Adrenal gland (tissue), 12 donors: ENCODE data around the gene CLASP1. TPM values are rescaled to one million over a fixed set of nuclear protein-coding genes. Genes with fewer than 3 reads are reported as not detected.

Source experiments
- DNase-seq, 7 donors: peaks; one replicate each; pipeline ENCODE4 v3.0.0-alpha.2; 2019 to 2020
- H3K27ac ChIP-seq, 5 donors: fragments of 200-600 bp; sonication (generic) in 4 of 5; 1 replicate in 3 of 5; 2 replicates in 2 of 5; pipeline versions ENCODE4 v1.5.1 to v1.8.0; 2016 to 2020; ENCODE audit warnings: mild to moderate bottlenecking in 1 of 5
- H3K27me3 ChIP-seq: fragments of 200-600 bp; 2 replicates; pipeline ENCODE4 v1.8.0; 2021
- H3K36me3 ChIP-seq, 2 donors: fragments of 200-600 bp; replicated peaks in 1 of 2; 1 replicate in 1 of 2; 2 replicates in 1 of 2; pipeline versions ENCODE4 v1.5.1 to v1.8.0; 2018 to 2022
- H3K4me1 ChIP-seq, 2 donors: fragments of 200-600 bp; replicated peaks in 1 of 2; 1 replicate in 1 of 2; 2 replicates in 1 of 2; pipeline versions ENCODE4 v1.5.1 to v1.8.0; 2018 to 2021
- H3K4me3 ChIP-seq, 4 donors: fragments of 200-600 bp; sonication (generic) in 3 of 4; one replicate each; pipeline ENCODE4 v1.5.1; 2016 to 2018
- H3K9me3 ChIP-seq, 3 donors: fragments of 200-600 bp; sonication (generic) in 1 of 3; replicated peaks in 1 of 3; 1 replicate in 2 of 3; 2 replicates in 1 of 3; pipeline versions ENCODE4 v1.5.1 to v1.8.0; 2016 to 2021
- CTCF ChIP-seq, 6 experiments: fragments of 450-650 bp in 4 of 6; fragments of 200-600 bp in 2 of 6; sonication (generic) in 1 of 6; IDR thresholded peaks; 1 replicate in 5 of 6; 2 replicates in 1 of 6; pipeline versions ENCODE4 v1.5.1 to v1.8.0; 2016 to 2021; ENCODE audit warnings: antibody characterized with exemption in 6 of 6, mild to moderate bottlenecking in 2 of 6, moderate library complexity in 1 of 6
- POLR2A ChIP-seq, 2 donors: fragments of 450-650 bp; IDR thresholded peaks; one replicate each; pipeline ENCODE4 v1.6.1; 2017; ENCODE audit warnings: antibody characterized with exemption in 2 of 2, mild to moderate bottlenecking in 2 of 2, moderate library complexity in 1 of 2
- WGBS, 4 donors: extraction: QIAGEN DNeasy Blood & Tissue Kit in 2 of 4; methylation state at CpG; one replicate each; pipeline versions ENCODE4 v1.1.5 to v1.1.7; 2013 to 2017; 5-methylcytosine and 5-hydroxymethylcytosine counted together
- intact Hi-C, 2 donors: fragments of 100-400 bp; cut with DNase I; formaldehyde crosslinking; loops; one replicate each; pipeline versions ENCODE4 v1.14.1 to v1.15.0; 2022 to 2023
- polyA plus RNA-seq, 3 donors: library from polyadenylated mRNA; stranded (reverse); fragments of 200-250 nt in 2 of 3; fragments of 350-450 nt in 1 of 3; fragmentation: Illumina TruSeq in 1 of 3; extraction: RNeasy Lipid Tissue Mini Kit (QIAGEN cat#74804) in 1 of 3; gene quantifications; one replicate each; pipeline ENCODE4 v1.2.3, GENCODE V29; 2013 to 2014
- total RNA-seq, 9 donors: library from RNA; depleted of rRNA in 4 of 9; stranded (reverse); fragments of >200 nt in 4 of 9; fragments of 120-200 nt in 1 of 9; fragmentation: NEBNext Ultra II Directional in 1 of 9; extraction: Animal tissue kit (Norgen Biotek cat#: 25700) in 1 of 9; gene quantifications; one replicate each; pipeline versions ENCODE4 v1.1.0 to v1.2.4, GENCODE V29; 2013 to 2023
- donor health status: healthy with polysubstance abuse.
- donor health status: Bipolar disorder and iron deficiency.
- donor health status: DM: yes; HTN: yes; CAD: no.
- donor health status: DM: no; HTN: no; CAD: no.
- donor health status: DM: no; HTN: no; CAD: no.
- donor health status: DM: yes; HTN: yes; CAD: no.

The CLASP1 gene
- total and polyA plus RNA-seq, 12 donors, result 14.9 to 66.1 (median 53.4) TPM

- intact Hi-C loops, result no loop called here
- no peak overlapping the region for H3K4me3 ChIP-seq
- DNase-seq, result no peak
- H3K27ac ChIP-seq, result no peak overlapping the region
- no peaks in the 10 kb centered on the region for H3K9me3 ChIP-seq
- no peaks in the 10 kb centered on the region for H3K27me3 ChIP-seq
- TF ChIP-seq POLR2A (IDR thresholded peaks at IDR 0.05), result no peak
- no peak for TF ChIP-seq CTCF (IDR thresholded peaks at IDR 0.05)
- H3K36me3 ChIP-seq, result peaks cover 0 to 41% of the 10 kb centered on the region in 2 donors
- 90 to 95% (median 93%) methylated on average over 5 of the region's 5 CpGs for WGBS, 4 donors
- no peaks in the 10 kb centered on the region for H3K4me1 ChIP-seq
Measured at GRCh38 chr2:121420486-121420885, 228.8 kb downstream of the CLASP1 start.

GRCh38 chr2:121419081-121419699, 230.1 kb downstream of the CLASP1 start:
- H3K27ac ChIP-seq, result no peak overlapping the region
- no peaks in the 10 kb centered on the region for H3K4me1 ChIP-seq
- WGBS, 4 donors, result 97 to 100% (median 97%) methylated on average over 3 of the region's 3 CpGs
- peaks cover 0 to 32% of the 10 kb centered on the region in 2 donors for H3K36me3 ChIP-seq
- no peaks in the 10 kb centered on the region for H3K27me3 ChIP-seq
- no peak for DNase-seq
- intact Hi-C loops, result no loop called here
- no peaks in the 10 kb centered on the region for H3K9me3 ChIP-seq
- no peak overlapping the region for H3K4me3 ChIP-seq
- TF ChIP-seq POLR2A (IDR thresholded peaks at IDR 0.05), result no peak
- no peak for TF ChIP-seq CTCF (IDR thresholded peaks at IDR 0.05)

- TF ChIP-seq POLR2A (IDR thresholded peaks at IDR 0.05) (no peak), CTCF (IDR thresholded peaks at IDR 0.05) (no peak)
- intact Hi-C loops, result no loop called here
- WGBS, 4 donors, result 94 to 97% (median 96%) methylated on average over 18 of the region's 18 CpGs
- no peaks in the 10 kb centered on the region for H3K4me1 ChIP-seq
- no peak overlapping the region for H3K4me3 ChIP-seq
- H3K27me3 ChIP-seq, result no peaks in the 10 kb centered on the region
- peaks cover 0 to 33% of the 10 kb centered on the region in 2 donors for H3K36me3 ChIP-seq
- H3K27ac ChIP-seq, result no peak overlapping the region
- H3K9me3 ChIP-seq, result no peaks in the 10 kb centered on the region
- DNase-seq, result no peak
Measured at GRCh38 chr2:121418494-121419058, 230.7 kb downstream of the CLASP1 start.

- Histone ChIP-seq H3K36me3 (peaks cover 0 to 33% of the 10 kb centered on the region in 2 donors), H3K27ac (no peak overlapping the region), H3K9me3 (no peaks in the 10 kb centered on the region), H3K27me3 (no peaks in the 10 kb centered on the region), H3K4me1 (no peaks in the 10 kb centered on the region), H3K4me3 (no peak overlapping the region)
- TF ChIP-seq POLR2A (IDR thresholded peaks at IDR 0.05) (no peak), CTCF (IDR thresholded peaks at IDR 0.05) (no peak)
- DNase-seq, result no peak
- intact Hi-C loops, result no loop called here
- WGBS, 4 donors, result 76 to 86% (median 83%) methylated on average over 4 of the region's 4 CpGs
Measured at GRCh38 chr2:121417826-121418225, 231.4 kb downstream of the CLASP1 start.
